Measurements from ENCODE around the gene TMEM45B.
"Not testable (repeated sequence)": the region's sequence is repeated elsewhere in the genome, so short reads cannot be mapped to it uniquely, and the experiment has no call there.

Gene TMEM45B

GRCh38 chr11:129836979-129837378 lies 21.3 kb downstream of the TMEM45B start:
- no peak for TF ChIP-seq MYC (IDR thresholded peaks at IDR 0.05; ENCODE audit: low read depth, low read length)
- no peak overlapping the region for H3K4me3 ChIP-seq (ENCODE audit: low read depth, low read length)
- DNase-seq (ENCODE audit: low read depth): no peak

GRCh38 chr11:129840236-129840635 lies 24.6 kb downstream of the TMEM45B start:
- H3K4me3 ChIP-seq (ENCODE audit: low read depth, low read length): no peak overlapping the region
- TF ChIP-seq CTCF (IDR thresholded peaks at IDR 0.05; ENCODE audit: low read depth, low read length): no peak
- no peak for TF ChIP-seq MYC (IDR thresholded peaks at IDR 0.05; ENCODE audit: low read depth, low read length)
- TF ChIP-seq MAX (IDR thresholded peaks at IDR 0.05; ENCODE audit: low read depth, low read length): no peak
- TF ChIP-seq POLR2A (IDR thresholded peaks at IDR 0.05; ENCODE audit: extremely low read depth, insufficient read length): no peak
- peak; percentile 78 for DNase-seq (ENCODE audit: low read depth)

GRCh38 chr11:129842138-129842537 lies 26.5 kb downstream of the TMEM45B start:
- no peak for DNase-seq (ENCODE audit: low read depth)
- no peak for TF ChIP-seq MYC (IDR thresholded peaks at IDR 0.05; ENCODE audit: low read depth, low read length)
- H3K4me3 ChIP-seq (ENCODE audit: low read depth, low read length): no peak overlapping the region

GRCh38 chr11:129846508-129847335 lies 31.1 kb downstream of the TMEM45B start:
- no peak for TF ChIP-seq MAX (IDR thresholded peaks at IDR 0.05; ENCODE audit: low read depth, low read length)
- no peak for TF ChIP-seq MYC (IDR thresholded peaks at IDR 0.05; ENCODE audit: low read depth, low read length)
- TF ChIP-seq POLR2A (IDR thresholded peaks at IDR 0.05; ENCODE audit: extremely low read depth, insufficient read length): no peak
- no peak for DNase-seq (ENCODE audit: low read depth)
- no peak overlapping the region for H3K4me3 ChIP-seq (ENCODE audit: low read depth, low read length)

- not testable (repeated sequence) for H3K4me3 ChIP-seq (ENCODE audit: low read depth, low read length); DNase-seq (ENCODE audit: low read depth)
Observed at GRCh38 chr11:129847361-129847760, 31.7 kb downstream of the TMEM45B start.

- no peak for TF ChIP-seq MAX (IDR thresholded peaks at IDR 0.05; ENCODE audit: low read depth, low read length)
- H3K4me3 ChIP-seq (ENCODE audit: low read depth, low read length): no peak overlapping the region
- no peak for DNase-seq (ENCODE audit: low read depth)
Observed at GRCh38 chr11:129849447-129850130, 33.9 kb downstream of the TMEM45B start.

- TF ChIP-seq MYC (IDR thresholded peaks at IDR 0.05; ENCODE audit: low read depth, low read length) (peak; percentile 43; the same call in 1 of the 2 replicates), MAX (IDR thresholded peaks at IDR 0.05; ENCODE audit: low read depth, low read length) (peak; percentile 27; the same call in 1 of the 2 replicates), CTCF (IDR thresholded peaks at IDR 0.05; ENCODE audit: low read depth, low read length) (no peak), POLR2A (IDR thresholded peaks at IDR 0.05; ENCODE audit: extremely low read depth, insufficient read length) (no peak)
- H3K4me3 ChIP-seq (ENCODE audit: low read depth, low read length): no peak overlapping the region
- peak; percentile 66 for DNase-seq (ENCODE audit: low read depth)
Observed at GRCh38 chr11:129852125-129852740, 36.6 kb downstream of the TMEM45B start.

GRCh38 chr11:129853518-129854231 lies 38.0 kb downstream of the TMEM45B start:
- TF ChIP-seq MYC (IDR thresholded peaks at IDR 0.05; ENCODE audit: low read depth, low read length) (peak; percentile 37), CTCF (IDR thresholded peaks at IDR 0.05; ENCODE audit: low read depth, low read length) (no peak), MAX (IDR thresholded peaks at IDR 0.05; ENCODE audit: low read depth, low read length) (peak; percentile 54)
- H3K4me3 ChIP-seq (ENCODE audit: low read depth, low read length): no peak overlapping the region
- peak; percentile 73 for DNase-seq (ENCODE audit: low read depth)
